OCI-LY3 (cell line): Measurements from ENCODE around the gene BNC2.

ENCODE experiments used
- H2AFZ ChIP-seq: fragments of 200-600, 300-600 bp; shearing (Covaris generic); 2 replicates; pipeline ENCODE4 v1.6.0; 2014; ENCODE audit warnings: antibody characterized with exemption, low read depth, low read length
- H3K27ac ChIP-seq: fragments of 200-600, 300-600 bp; sonication (generic); 2 replicates; pipeline ENCODE4 v1.5.1; 2014; ENCODE audit warnings: mild to moderate bottlenecking, low read length, moderate library complexity, mixed read lengths
- H3K27me3 ChIP-seq: fragments of 200-600, 300-600 bp; sonication (generic); 2 replicates; pipeline ENCODE4 v1.6.1; 2014; ENCODE audit warnings: low read depth, low read length, mixed read lengths
- H3K36me3 ChIP-seq: fragments of 200-600, 300-600 bp; sonication (generic); replicated peaks from 2 replicates; pipeline ENCODE3; 2014; ENCODE audit warnings: low read depth, low read length, mixed read lengths
- H3K4me1 ChIP-seq: fragments of 300-600, 200-600 bp; sonication (generic); 2 replicates; pipeline ENCODE4 v1.6.1; 2014; ENCODE audit warnings: low read length, mixed read lengths
- H3K4me2 ChIP-seq: fragments of 200-600, 300-600 bp; sonication (generic); 2 replicates; pipeline ENCODE4 v1.6.1; 2014; ENCODE audit warnings: low read length, mixed read lengths
- H3K4me3 ChIP-seq: fragments of 300-600, 200-600 bp; sonication (generic); 2 replicates; pipeline ENCODE4 v1.5.1; 2014; ENCODE audit warnings: antibody characterized with exemption, mild to moderate bottlenecking, low read length, moderate library complexity
- H3K79me2 ChIP-seq: fragments of 300-600, 200-600 bp; shearing (Covaris generic); 2 replicates; pipeline ENCODE4 v1.6.1; 2014; ENCODE audit warnings: mild to moderate bottlenecking, low read length, mixed read lengths
- H3K9ac ChIP-seq: fragments of 300-600, 200-600 bp; shearing (Covaris generic); 2 replicates; pipeline ENCODE4 v1.6.0; 2014; ENCODE audit warnings: mild to moderate bottlenecking, low read length, moderate library complexity
- H3K9me3 ChIP-seq: fragments of 200-600, 300-600 bp; shearing (Covaris generic); 2 replicates; pipeline ENCODE4 v1.6.1; 2014; ENCODE audit warnings: low read length, mixed read lengths; ENCODE audit not compliant: insufficient read depth
- H4K20me1 ChIP-seq: fragments of 200-600, 300-600 bp; sonication (generic); 2 replicates; pipeline ENCODE4 v1.6.1; 2016; ENCODE audit warnings: low read length, mixed read lengths; ENCODE audit not compliant: insufficient read depth
- EZH2phosphoT487 ChIP-seq: fragments of 200-600 bp; shearing (Covaris generic); IDR thresholded peaks from 2 replicates; pipeline ENCODE4 v1.6.1; 2018; ENCODE audit warnings: antibody characterized with exemption, mixed run types, low read depth
- TF ChIP-seq, protein P1 (sequence below): fragments of 200-600, 300-600 bp; sonication (generic); IDR thresholded peaks from 2 replicates; pipeline ENCODE4 v1.5.1; 2014; ENCODE audit warnings: antibody characterized with exemption, low read length, low read depth

BNC2 gene

DNA sequence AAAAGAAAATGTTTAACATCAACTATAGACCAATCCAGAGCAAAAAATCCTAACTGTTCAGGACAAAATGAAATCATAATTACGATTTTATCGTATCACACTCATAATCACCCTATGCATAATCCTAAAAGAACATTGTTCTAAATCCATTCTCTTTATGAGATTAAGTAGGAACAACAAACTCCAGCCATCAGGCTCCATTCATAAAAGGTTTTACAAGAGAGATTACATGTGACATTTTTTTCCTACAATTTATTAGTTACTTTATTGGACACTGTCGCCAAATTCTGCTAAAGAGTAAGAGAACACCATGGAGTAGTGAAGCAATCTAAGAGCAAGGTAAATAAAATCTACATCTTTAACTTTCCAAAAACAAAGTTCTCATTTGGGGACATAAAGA is 198.0 kb downstream of the BNC2 start:
- no peaks in the 10 kb centered on the region for H3K9me3 ChIP-seq
- no peak overlapping the region for H3K4me3 ChIP-seq
- H3K79me2 ChIP-seq, result no peaks in the 10 kb centered on the region
- TF ChIP-seq, protein P1, sequence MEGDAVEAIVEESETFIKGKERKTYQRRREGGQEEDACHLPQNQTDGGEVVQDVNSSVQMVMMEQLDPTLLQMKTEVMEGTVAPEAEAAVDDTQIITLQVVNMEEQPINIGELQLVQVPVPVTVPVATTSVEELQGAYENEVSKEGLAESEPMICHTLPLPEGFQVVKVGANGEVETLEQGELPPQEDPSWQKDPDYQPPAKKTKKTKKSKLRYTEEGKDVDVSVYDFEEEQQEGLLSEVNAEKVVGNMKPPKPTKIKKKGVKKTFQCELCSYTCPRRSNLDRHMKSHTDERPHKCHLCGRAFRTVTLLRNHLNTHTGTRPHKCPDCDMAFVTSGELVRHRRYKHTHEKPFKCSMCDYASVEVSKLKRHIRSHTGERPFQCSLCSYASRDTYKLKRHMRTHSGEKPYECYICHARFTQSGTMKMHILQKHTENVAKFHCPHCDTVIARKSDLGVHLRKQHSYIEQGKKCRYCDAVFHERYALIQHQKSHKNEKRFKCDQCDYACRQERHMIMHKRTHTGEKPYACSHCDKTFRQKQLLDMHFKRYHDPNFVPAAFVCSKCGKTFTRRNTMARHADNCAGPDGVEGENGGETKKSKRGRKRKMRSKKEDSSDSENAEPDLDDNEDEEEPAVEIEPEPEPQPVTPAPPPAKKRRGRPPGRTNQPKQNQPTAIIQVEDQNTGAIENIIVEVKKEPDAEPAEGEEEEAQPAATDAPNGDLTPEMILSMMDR, result no peak
- no peak for TF ChIP-seq EZH2phosphoT487
- no peaks in the 10 kb centered on the region for H4K20me1 ChIP-seq
- no peak overlapping the region for H2AFZ ChIP-seq
- H3K4me2 ChIP-seq, result no peak overlapping the region
- no peak overlapping the region for H3K9ac ChIP-seq
- H3K27me3 ChIP-seq, result no peaks in the 10 kb centered on the region
- no peak overlapping the region for H3K27ac ChIP-seq
- no peaks in the 10 kb centered on the region for H3K36me3 ChIP-seq
- H3K4me1 ChIP-seq, result no peaks in the 10 kb centered on the region

DNA sequence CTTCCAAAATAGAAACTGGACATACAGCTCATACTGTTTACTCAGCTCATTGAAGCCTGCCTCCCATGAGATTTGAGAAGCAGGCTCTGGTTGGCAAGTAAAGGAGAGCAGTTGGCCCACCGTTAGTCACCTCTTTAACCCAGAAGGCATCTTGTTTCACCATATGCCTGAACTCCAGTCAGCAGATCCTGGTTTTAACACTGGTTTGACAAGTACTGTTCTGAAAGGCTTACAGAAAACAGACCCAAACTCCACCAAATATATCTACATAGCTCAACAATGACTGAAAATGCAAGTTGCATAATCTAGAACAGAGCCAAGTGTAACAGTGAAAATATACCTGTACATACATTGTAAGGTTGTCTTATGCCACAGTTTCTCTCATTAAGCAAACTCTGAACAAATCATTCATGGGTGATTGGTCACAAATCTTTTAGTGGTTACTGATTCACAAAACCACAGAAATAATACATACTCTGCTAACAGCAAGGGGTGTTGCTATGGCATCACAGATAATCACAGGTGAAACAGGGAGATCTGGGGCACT is 198.8 kb downstream of the BNC2 start:
- H3K9me3 ChIP-seq, result no peaks in the 10 kb centered on the region
- no peak overlapping the region for H3K9ac ChIP-seq
- TF ChIP-seq EZH2phosphoT487, result no peak
- TF ChIP-seq, protein P1, result no peak
- H2AFZ ChIP-seq, result no peak overlapping the region
- H3K27me3 ChIP-seq, result no peaks in the 10 kb centered on the region
- no peak overlapping the region for H3K4me3 ChIP-seq
- no peak overlapping the region for H3K4me2 ChIP-seq
- H3K36me3 ChIP-seq, result no peaks in the 10 kb centered on the region
- H3K27ac ChIP-seq, result no peak overlapping the region
- no peaks in the 10 kb centered on the region for H3K4me1 ChIP-seq
- no peaks in the 10 kb centered on the region for H3K79me2 ChIP-seq
- H4K20me1 ChIP-seq, result no peaks in the 10 kb centered on the region

DNA sequence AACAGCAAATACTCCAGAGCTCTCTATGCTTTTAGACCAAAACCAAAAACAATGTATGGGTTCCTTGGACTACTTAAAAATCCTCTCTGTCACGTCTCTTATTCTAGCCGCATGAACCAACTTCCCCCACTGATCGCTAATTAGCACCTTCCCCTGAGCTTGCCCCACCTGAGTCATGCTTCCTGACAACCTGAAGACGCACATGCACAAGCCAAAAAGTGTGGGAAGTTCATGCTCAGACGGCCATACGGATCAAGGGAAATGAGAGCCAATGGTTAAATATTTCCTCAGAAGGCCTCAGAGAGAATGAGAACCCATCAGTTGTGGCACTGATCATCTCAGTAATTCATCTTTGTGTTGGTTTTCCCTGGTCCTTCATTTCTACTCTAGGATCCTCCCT is 199.7 kb downstream of the BNC2 start:
- Histone ChIP-seq H3K4me3 (no peak overlapping the region), H3K9me3 (no peaks in the 10 kb centered on the region), H3K4me2 (no peak overlapping the region), H4K20me1 (no peaks in the 10 kb centered on the region), H3K9ac (no peak overlapping the region), H3K27ac (no peak overlapping the region), H3K27me3 (no peaks in the 10 kb centered on the region), H3K79me2 (no peaks in the 10 kb centered on the region), H3K36me3 (no peaks in the 10 kb centered on the region), H2AFZ (no peak overlapping the region), H3K4me1 (no peaks in the 10 kb centered on the region)
- no peak for TF ChIP-seq EZH2phosphoT487
- TF ChIP-seq, protein P1, result no peak

DNA sequence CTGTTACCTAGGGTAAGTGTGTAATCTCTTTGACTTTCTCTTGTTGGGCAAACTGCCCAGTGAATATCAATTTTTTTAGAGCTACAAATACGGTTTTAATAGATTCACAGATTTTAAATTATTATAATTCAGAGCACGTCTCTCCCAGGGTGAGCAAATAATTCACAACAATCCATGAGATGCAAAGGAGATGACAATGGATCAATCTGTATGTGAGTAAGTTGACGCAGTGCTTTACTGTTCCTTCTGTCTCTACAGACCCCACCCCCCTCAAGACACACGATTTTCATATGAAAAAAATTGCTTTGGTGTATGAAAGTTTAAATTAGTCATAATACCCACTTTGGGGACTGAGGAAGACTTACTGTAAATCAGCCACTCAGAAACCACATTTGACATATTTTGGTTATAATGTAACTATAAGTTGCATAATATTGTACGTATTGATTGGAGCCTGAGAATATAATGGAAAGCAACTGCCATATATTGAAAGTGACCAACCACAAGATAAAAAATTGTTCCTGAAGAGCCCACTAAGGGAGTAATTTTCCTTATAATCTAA is 201.7 kb downstream of the BNC2 start:
- Histone ChIP-seq H3K4me2 (no peak overlapping the region), H3K36me3 (no peaks in the 10 kb centered on the region), H3K27ac (no peak overlapping the region), H4K20me1 (no peaks in the 10 kb centered on the region), H3K4me3 (no peak overlapping the region), H3K79me2 (no peaks in the 10 kb centered on the region), H2AFZ (no peak overlapping the region), H3K27me3 (no peaks in the 10 kb centered on the region), H3K9ac (no peak overlapping the region), H3K4me1 (no peaks in the 10 kb centered on the region), H3K9me3 (no peaks in the 10 kb centered on the region)
- TF ChIP-seq, protein P1, result no peak
- TF ChIP-seq EZH2phosphoT487, result no peak
